B cell (primary cell): ENCODE data around the gene TEPSIN.

Source experiments
- CTCF ChIP-seq: fragments of 200-600 bp; IDR thresholded peaks from one replicate; pipeline ENCODE4 v1.8.0; 2022; ENCODE audit warnings: antibody characterized with exemption, mild to moderate bottlenecking
- EZH2 ChIP-seq: IDR thresholded peaks from 2 replicates; pipeline ENCODE4 v1.6.1; 2012; ENCODE audit warnings: borderline replicate concordance, low read depth, mild to moderate bottlenecking, moderate library complexity, low read length; ENCODE audit not compliant: insufficient read depth, poor library complexity, severe bottlenecking

DNA sequence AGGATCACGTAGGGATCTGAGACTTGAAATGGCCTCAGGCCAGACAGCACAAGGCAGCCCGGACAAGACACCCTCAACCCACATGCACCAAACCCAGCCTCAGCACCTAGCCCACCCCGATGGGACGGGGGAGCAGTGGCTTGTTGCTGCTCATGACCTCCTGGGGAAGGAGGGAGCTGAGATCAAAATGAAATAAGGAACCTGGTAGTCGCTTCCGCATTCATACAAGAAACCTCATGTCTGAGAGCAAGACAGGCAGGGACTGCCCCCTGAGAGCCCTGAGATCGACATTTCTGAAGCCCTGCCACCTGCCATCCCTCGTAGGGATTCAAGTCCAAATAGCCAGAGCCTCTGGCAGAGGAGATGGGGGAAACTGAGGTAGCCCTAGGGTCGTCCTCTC, 10.4 kb downstream of the TEPSIN start:
- no peak for TF ChIP-seq CTCF
- TF ChIP-seq EZH2 = no peak
